ENCODE data around the gene CRELD2. TPM values are rescaled to one million over a fixed set of nuclear protein-coding genes. Genes with fewer than 3 reads are reported as not detected.

Gene CRELD2
- total and polyA plus RNA-seq, 2 of the 13 experiments (the other 11 are each of a cell fraction or from before 2014, with no cell fraction given): 17.2 to 44.7 TPM

DNA sequence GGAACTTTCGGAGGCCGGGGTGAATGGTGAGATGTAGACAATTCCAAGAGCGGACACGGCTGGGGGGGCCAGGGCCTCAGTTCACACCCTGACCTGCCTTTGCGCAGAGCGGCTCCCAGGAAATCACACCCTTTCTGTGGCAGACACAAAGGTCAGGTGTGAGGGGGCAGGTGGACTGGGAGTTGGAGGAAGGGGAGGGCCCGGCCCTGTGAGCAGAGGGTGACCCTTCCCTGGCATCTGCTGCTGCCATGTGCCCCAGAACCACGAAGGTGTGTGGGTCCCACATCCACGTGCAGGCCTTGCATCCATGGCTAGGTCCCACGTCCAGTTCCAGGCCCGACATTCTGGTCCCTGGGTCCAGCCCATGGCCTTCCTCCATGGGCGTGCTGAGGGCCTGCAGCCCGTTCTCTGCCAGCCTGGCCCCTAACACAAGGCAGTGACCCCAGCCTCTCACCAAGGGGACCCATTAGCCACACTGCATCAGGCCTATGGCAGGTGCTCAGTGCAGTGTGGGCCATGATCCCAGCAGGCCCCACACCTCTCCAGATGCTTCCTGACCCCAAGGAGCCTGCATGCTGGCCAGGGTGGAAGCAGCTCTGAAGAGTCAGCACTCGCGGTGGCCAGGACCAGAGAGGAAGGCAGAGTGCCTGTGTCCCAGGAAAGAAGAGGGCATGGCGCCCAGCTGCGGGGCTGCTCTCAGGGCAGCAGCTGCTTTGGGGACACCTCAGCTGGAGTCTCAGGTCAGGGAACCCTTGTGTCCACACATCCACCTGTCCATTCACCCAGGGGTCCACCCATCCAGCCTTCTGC is 23.3 kb downstream of the CRELD2 start (continued):
- TF ChIP-seq ZMYM4 (CRISPR knock-in tag; IDR thresholded peaks at IDR 0.05) (no peak), RORA (CRISPR knock-in tag; IDR thresholded peaks at IDR 0.05) (no peak), MEF2D (CRISPR knock-in tag; IDR thresholded peaks at IDR 0.05) (0 out of 2 replicates have a peak, but pooled peaks have one; percentile 24), ZNF841 (CRISPR knock-in tag; IDR thresholded peaks at IDR 0.05; ENCODE audit: borderline replicate concordance) (no peak), SOX5 (CRISPR knock-in tag; IDR thresholded peaks at IDR 0.05; ENCODE audit: borderline replicate concordance) (peak; percentile 74; the same call in 1 of the 2 replicates), SRF (IDR thresholded peaks at IDR 0.05; ENCODE audit: low read depth, low read length) (no peak), CBFB (CRISPR knock-in tag; IDR thresholded peaks at IDR 0.05) (no peak), ZNF292 (CRISPR knock-in tag; IDR thresholded peaks at IDR 0.05; ENCODE audit: borderline replicate concordance, low read depth) (no peak), KMT2B (CRISPR knock-in tag; IDR thresholded peaks at IDR 0.05) (no peak), ZNF138 (CRISPR knock-in tag; IDR thresholded peaks at IDR 0.05; ENCODE audit: low read depth) (0 out of 2 replicates have a peak, but pooled peaks have one; percentile 30), ZBTB38 (CRISPR knock-in tag; IDR thresholded peaks at IDR 0.05) (peak; percentile 43; the same call in 1 of the 2 replicates), SP5 (CRISPR knock-in tag; IDR thresholded peaks at IDR 0.05; ENCODE audit: borderline replicate concordance, low read depth) (0 out of 2 replicates have a peak, but pooled peaks have one; percentile 27), ETV5 (CRISPR knock-in tag; IDR thresholded peaks at IDR 0.05; ENCODE audit: borderline replicate concordance) (peak; percentile 60; the same call in 1 of the 2 replicates), ZNF326 (CRISPR knock-in tag; IDR thresholded peaks at IDR 0.05; ENCODE audit: borderline replicate concordance) (no peak), ATF1 (CRISPR knock-in tag; IDR thresholded peaks at IDR 0.05) (no peak), ZC3H13 (CRISPR knock-in tag; IDR thresholded peaks at IDR 0.05) (0 out of 2 replicates have a peak, but pooled peaks have one; percentile 41), TBX3 (IDR thresholded peaks at IDR 0.05; ENCODE audit: borderline replicate concordance) (no peak), MAZ (IDR thresholded peaks at IDR 0.05; ENCODE audit: borderline replicate concordance, low read depth, low read length) (no peak), MAZ (CRISPR knock-in tag; IDR thresholded peaks at IDR 0.05; ENCODE audit: low read depth) (no peak), YEATS2 (CRISPR knock-in tag; IDR thresholded peaks at IDR 0.05; ENCODE audit: borderline replicate concordance) (0 out of 2 replicates have a peak, but pooled peaks have one; percentile 15), PCBP1 (IDR thresholded peaks at IDR 0.05; ENCODE audit: borderline replicate concordance, low read depth, low read length) (no peak)
- TF ChIP-seq, protein P1, sequence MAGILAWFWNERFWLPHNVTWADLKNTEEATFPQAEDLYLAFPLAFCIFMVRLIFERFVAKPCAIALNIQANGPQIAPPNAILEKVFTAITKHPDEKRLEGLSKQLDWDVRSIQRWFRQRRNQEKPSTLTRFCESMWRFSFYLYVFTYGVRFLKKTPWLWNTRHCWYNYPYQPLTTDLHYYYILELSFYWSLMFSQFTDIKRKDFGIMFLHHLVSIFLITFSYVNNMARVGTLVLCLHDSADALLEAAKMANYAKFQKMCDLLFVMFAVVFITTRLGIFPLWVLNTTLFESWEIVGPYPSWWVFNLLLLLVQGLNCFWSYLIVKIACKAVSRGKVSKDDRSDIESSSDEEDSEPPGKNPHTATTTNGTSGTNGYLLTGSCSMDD (CRISPR knock-in tag; IDR thresholded peaks at IDR 0.05): no peak
- TF ChIP-seq, protein P2, sequence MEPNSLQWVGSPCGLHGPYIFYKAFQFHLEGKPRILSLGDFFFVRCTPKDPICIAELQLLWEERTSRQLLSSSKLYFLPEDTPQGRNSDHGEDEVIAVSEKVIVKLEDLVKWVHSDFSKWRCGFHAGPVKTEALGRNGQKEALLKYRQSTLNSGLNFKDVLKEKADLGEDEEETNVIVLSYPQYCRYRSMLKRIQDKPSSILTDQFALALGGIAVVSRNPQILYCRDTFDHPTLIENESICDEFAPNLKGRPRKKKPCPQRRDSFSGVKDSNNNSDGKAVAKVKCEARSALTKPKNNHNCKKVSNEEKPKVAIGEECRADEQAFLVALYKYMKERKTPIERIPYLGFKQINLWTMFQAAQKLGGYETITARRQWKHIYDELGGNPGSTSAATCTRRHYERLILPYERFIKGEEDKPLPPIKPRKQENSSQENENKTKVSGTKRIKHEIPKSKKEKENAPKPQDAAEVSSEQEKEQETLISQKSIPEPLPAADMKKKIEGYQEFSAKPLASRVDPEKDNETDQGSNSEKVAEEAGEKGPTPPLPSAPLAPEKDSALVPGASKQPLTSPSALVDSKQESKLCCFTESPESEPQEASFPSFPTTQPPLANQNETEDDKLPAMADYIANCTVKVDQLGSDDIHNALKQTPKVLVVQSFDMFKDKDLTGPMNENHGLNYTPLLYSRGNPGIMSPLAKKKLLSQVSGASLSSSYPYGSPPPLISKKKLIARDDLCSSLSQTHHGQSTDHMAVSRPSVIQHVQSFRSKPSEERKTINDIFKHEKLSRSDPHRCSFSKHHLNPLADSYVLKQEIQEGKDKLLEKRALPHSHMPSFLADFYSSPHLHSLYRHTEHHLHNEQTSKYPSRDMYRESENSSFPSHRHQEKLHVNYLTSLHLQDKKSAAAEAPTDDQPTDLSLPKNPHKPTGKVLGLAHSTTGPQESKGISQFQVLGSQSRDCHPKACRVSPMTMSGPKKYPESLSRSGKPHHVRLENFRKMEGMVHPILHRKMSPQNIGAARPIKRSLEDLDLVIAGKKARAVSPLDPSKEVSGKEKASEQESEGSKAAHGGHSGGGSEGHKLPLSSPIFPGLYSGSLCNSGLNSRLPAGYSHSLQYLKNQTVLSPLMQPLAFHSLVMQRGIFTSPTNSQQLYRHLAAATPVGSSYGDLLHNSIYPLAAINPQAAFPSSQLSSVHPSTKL (CRISPR knock-in tag; IDR thresholded peaks at IDR 0.05): 0 out of 2 replicates have a peak, but pooled peaks have one; percentile 17
- TF ChIP-seq, protein P3, sequence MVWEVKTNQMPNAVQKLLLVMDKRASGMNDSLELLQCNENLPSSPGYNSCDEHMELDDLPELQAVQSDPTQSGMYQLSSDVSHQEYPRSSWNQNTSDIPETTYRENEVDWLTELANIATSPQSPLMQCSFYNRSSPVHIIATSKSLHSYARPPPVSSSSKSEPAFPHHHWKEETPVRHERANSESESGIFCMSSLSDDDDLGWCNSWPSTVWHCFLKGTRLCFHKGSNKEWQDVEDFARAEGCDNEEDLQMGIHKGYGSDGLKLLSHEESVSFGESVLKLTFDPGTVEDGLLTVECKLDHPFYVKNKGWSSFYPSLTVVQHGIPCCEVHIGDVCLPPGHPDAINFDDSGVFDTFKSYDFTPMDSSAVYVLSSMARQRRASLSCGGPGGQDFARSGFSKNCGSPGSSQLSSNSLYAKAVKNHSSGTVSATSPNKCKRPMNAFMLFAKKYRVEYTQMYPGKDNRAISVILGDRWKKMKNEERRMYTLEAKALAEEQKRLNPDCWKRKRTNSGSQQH (CRISPR knock-in tag; IDR thresholded peaks at IDR 0.05; ENCODE audit: low read depth): no peak

Measured in HepG2 (cell line).